DOHH2 (cell line): Measurements from ENCODE around the gene GUCY1A2.

ENCODE experiments used
- H3F3A ChIP-seq: fragments of 200-600 bp; sonication (generic), shearing (Covaris generic); 2 replicates; pipeline ENCODE4 v1.6.0; 2016; ENCODE audit warnings: antibody characterized with exemption, mild to moderate bottlenecking; ENCODE audit not compliant: control insufficient read depth, insufficient read depth
- H3K27ac ChIP-seq: fragments of 200-600 bp; sonication (generic); 2 replicates; pipeline ENCODE4 v1.5.1; 2014; ENCODE audit warnings: low read depth, mild to moderate bottlenecking, low read length, moderate library complexity
- H3K27me3 ChIP-seq: fragments of 200-600 bp; sonication (generic); 2 replicates; pipeline ENCODE4 v1.6.1; 2014; ENCODE audit warnings: mild to moderate bottlenecking, low read length, mixed read lengths; ENCODE audit not compliant: control insufficient read depth
- H3K36me3 ChIP-seq: fragments of 200-600 bp; sonication (generic); 2 replicates; pipeline ENCODE4 v1.6.1; 2014; ENCODE audit warnings: mild to moderate bottlenecking, low read length, moderate library complexity, mixed read lengths; ENCODE audit not compliant: control insufficient read depth
- H3K4me1 ChIP-seq: fragments of 200-600 bp; sonication (generic); 2 replicates; pipeline ENCODE4 v1.6.1; 2014; ENCODE audit warnings: mild to moderate bottlenecking, low read length, mixed read lengths; ENCODE audit not compliant: control insufficient read depth
- H3K4me2 ChIP-seq: fragments of 200-600 bp; sonication (generic); 2 replicates; pipeline ENCODE4 v1.6.0; 2014; ENCODE audit warnings: mild to moderate bottlenecking, low read length, moderate library complexity
- H3K4me3 ChIP-seq: fragments of 200-600 bp; sonication (generic); 2 replicates; pipeline ENCODE4 v1.5.1; 2014; ENCODE audit warnings: mild to moderate bottlenecking, low read length, mixed read lengths
- H3K79me2 ChIP-seq: fragments of 200-600 bp; sonication (generic); 2 replicates; pipeline ENCODE4 v1.6.1; 2014; ENCODE audit warnings: mild to moderate bottlenecking, low read length, mixed read lengths; ENCODE audit not compliant: control insufficient read depth
- H3K9me2 ChIP-seq: fragments of 200-600 bp; sonication (generic); replicated peaks from 2 replicates; pipeline ENCODE4 v1.6.1; 2014; ENCODE audit warnings: mild to moderate bottlenecking, low read length, mixed read lengths; ENCODE audit not compliant: control insufficient read depth
- H3K9me3 ChIP-seq: fragments of 200-600 bp; sonication (generic); 2 replicates; pipeline ENCODE4 v1.6.1; 2014; ENCODE audit warnings: antibody characterized with exemption, low read length, mixed read lengths; ENCODE audit not compliant: control insufficient read depth, insufficient read depth
- H4K20me1 ChIP-seq: fragments of 200-600 bp; sonication (generic); 2 replicates; pipeline ENCODE4 v1.6.0; 2014; ENCODE audit warnings: low read depth, mild to moderate bottlenecking, antibody characterized with exemption, low read length, moderate library complexity; ENCODE audit not compliant: control insufficient read depth, insufficient read depth
- EZH2phosphoT487 ChIP-seq: fragments of 200-600 bp; sonication (generic); IDR thresholded peaks from 2 replicates; pipeline ENCODE4 v1.6.1; 2017; ENCODE audit warnings: borderline replicate concordance, mild to moderate bottlenecking, antibody characterized with exemption, low read length, moderate library complexity, mixed read lengths
- TF ChIP-seq, protein P1 (sequence below): fragments of 200-600 bp; sonication (generic); IDR thresholded peaks from one replicate; pipeline ENCODE4 v1.5.1; 2014; ENCODE audit warnings: antibody characterized with exemption, mild to moderate bottlenecking, low read depth, low read length; ENCODE audit not compliant: poor library complexity, severe bottlenecking

Gene GUCY1A2

DNA sequence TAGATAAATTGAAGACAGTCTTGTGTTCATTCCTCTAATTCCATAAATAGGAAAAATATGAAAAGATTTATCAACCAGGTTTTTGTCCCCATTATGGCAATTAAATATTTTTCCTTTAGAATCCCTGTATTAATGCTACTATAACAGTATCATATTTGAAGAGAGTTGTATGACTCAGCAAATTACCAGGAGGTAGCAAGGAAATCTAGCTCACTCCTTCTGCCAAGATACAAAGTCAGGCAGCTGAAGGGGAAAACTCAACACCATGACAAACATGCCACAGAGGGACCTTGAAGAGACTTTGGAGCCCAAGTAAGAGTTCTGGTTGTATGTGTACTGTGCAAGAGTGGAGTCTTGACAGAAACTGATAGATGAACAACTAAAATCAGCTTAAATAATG is 143.3 kb downstream of the GUCY1A2 start:
- H3K9me2 ChIP-seq = no peaks in the 10 kb centered on the region
- H3F3A ChIP-seq = no peaks in the 10 kb centered on the region
- no peaks in the 10 kb centered on the region for H3K36me3 ChIP-seq
- H3K4me1 ChIP-seq = no peaks in the 10 kb centered on the region
- no peak overlapping the region for H3K27ac ChIP-seq
- no peak for TF ChIP-seq EZH2phosphoT487
- TF ChIP-seq, protein P1, sequence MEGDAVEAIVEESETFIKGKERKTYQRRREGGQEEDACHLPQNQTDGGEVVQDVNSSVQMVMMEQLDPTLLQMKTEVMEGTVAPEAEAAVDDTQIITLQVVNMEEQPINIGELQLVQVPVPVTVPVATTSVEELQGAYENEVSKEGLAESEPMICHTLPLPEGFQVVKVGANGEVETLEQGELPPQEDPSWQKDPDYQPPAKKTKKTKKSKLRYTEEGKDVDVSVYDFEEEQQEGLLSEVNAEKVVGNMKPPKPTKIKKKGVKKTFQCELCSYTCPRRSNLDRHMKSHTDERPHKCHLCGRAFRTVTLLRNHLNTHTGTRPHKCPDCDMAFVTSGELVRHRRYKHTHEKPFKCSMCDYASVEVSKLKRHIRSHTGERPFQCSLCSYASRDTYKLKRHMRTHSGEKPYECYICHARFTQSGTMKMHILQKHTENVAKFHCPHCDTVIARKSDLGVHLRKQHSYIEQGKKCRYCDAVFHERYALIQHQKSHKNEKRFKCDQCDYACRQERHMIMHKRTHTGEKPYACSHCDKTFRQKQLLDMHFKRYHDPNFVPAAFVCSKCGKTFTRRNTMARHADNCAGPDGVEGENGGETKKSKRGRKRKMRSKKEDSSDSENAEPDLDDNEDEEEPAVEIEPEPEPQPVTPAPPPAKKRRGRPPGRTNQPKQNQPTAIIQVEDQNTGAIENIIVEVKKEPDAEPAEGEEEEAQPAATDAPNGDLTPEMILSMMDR = no peak
- no peak overlapping the region for H3K4me2 ChIP-seq
- H3K4me3 ChIP-seq = no peak overlapping the region
- H3K9me3 ChIP-seq = no peaks in the 10 kb centered on the region
- H3K79me2 ChIP-seq = no peaks in the 10 kb centered on the region
- no peaks in the 10 kb centered on the region for H4K20me1 ChIP-seq
- H3K27me3 ChIP-seq = no peaks in the 10 kb centered on the region

DNA sequence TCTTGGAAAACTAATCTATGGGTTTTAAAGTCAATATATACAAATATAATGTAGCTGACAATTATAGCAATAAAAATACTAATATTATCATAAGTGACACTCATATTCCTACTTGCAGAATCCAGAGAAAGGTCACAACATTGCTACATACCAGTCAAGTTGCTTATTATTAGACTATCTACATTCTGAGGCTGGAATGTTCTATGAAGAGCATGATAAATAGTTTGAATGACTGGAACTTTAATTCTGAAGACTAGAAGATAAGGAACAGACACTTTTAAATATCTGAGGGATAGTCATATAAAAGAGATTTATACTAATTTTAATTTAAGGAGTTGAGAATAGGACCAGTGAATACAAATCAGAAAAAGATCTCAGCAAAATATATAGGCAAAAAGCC is 146.0 kb downstream of the GUCY1A2 start:
- Histone ChIP-seq H3K79me2 (no peaks in the 10 kb centered on the region), H3K9me2 (no peaks in the 10 kb centered on the region), H3K4me1 (no peaks in the 10 kb centered on the region), H3K36me3 (no peaks in the 10 kb centered on the region), H3K4me3 (no peak overlapping the region), H3F3A (no peaks in the 10 kb centered on the region), H3K27me3 (no peaks in the 10 kb centered on the region), H3K9me3 (no peaks in the 10 kb centered on the region), H3K27ac (no peak overlapping the region), H4K20me1 (no peaks in the 10 kb centered on the region), H3K4me2 (no peak overlapping the region)
- TF ChIP-seq, protein P1 = no peak
- no peak for TF ChIP-seq EZH2phosphoT487

GRCh38 chr11:106858200-106858599 is 160.1 kb downstream of the GUCY1A2 start:
- Histone ChIP-seq H4K20me1 (no peaks in the 10 kb centered on the region), H3F3A (no peaks in the 10 kb centered on the region), H3K4me2 (no peak overlapping the region), H3K27ac (no peak overlapping the region), H3K9me3 (no peaks in the 10 kb centered on the region; the same call in 1 of the 2 replicates), H3K4me3 (no peak overlapping the region), H3K4me1 (no peaks in the 10 kb centered on the region), H3K27me3 (no peaks in the 10 kb centered on the region), H3K79me2 (no peaks in the 10 kb centered on the region), H3K36me3 (no peaks in the 10 kb centered on the region), H3K9me2 (no peaks in the 10 kb centered on the region)
- TF ChIP-seq, protein P1 = no peak

DNA sequence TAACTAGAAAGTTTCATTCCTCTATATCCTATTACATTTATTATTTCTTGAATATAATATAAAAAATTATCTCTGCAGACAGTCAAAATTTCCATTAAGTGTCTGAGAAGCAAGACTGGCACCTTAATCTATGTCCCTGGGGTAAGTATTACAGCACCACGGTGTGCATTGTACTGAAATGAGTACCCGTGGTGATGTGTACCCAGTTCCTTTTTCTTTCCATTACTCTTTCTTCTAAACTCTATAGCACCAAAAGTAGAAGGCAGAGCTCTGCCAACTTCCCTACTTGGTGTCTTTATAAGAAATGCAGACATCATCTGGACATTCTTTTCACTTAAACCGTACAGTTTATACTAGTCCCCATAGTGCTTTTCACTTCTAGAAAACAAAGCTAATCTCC is 161.7 kb downstream of the GUCY1A2 start:
- no peaks in the 10 kb centered on the region for H3K36me3 ChIP-seq
- no peak overlapping the region for H3K27ac ChIP-seq
- H4K20me1 ChIP-seq = no peaks in the 10 kb centered on the region
- no peak overlapping the region for H3K4me3 ChIP-seq
- no peaks in the 10 kb centered on the region for H3K9me2 ChIP-seq
- H3K27me3 ChIP-seq = no peaks in the 10 kb centered on the region
- TF ChIP-seq EZH2phosphoT487 = no peak
- TF ChIP-seq, protein P1 = no peak
- H3F3A ChIP-seq = no peaks in the 10 kb centered on the region
- H3K9me3 ChIP-seq = no peaks in the 10 kb centered on the region; the same call in 1 of the 2 replicates
- no peaks in the 10 kb centered on the region for H3K4me1 ChIP-seq
- H3K4me2 ChIP-seq = no peak overlapping the region
- no peaks in the 10 kb centered on the region for H3K79me2 ChIP-seq
